ENCODE measurements around the gene STAT3.

- TF ChIP-seq POLR2A (IDR thresholded peaks at IDR 0.05; ENCODE audit: extremely low read depth, insufficient read length) (no peak), CTCF (IDR thresholded peaks at IDR 0.05; ENCODE audit: low read depth, low read length) (no peak), MAX (IDR thresholded peaks at IDR 0.05; ENCODE audit: low read depth, low read length) (no peak; the same call in 1 of the 2 replicates), MYC (IDR thresholded peaks at IDR 0.05; ENCODE audit: low read depth, low read length) (no peak)
These were observed 23.1 kb downstream of the STAT3 start for GRCh38 chr17:42365136-42365535.
